ENCODE measurements around the gene PTCSC3. TPM values are rescaled to one million over a fixed set of nuclear protein-coding genes. Genes with fewer than 3 reads are reported as not detected.

PTCSC3 gene
- total RNA-seq, result not detected

DNA sequence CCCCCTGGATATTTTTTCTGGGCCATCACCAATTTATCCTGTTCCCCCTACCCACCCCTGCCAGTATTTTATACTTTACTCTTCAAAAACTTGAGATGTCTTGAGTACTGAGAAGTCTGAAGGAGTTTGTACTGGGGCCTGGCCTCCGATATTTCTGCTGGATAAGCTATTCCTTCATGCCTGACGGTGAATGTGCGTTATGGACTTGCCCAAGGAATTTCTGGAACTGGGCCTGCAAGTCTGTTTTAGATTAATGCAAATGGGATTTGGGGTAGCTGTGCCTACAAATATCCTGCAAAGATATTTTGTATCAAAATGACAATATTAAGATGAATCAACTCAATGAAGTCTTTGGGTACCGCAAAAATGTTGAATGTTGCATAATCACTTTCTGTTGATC is at the start of gene PTCSC3:
TSS of gene PTCSC3 (minus strand) at position 199 of the 400 bp plus-strand sequence.
- no peaks in the 10 kb centered on the region for H3K9me3 Mint-ChIP-seq
- H3K4me1 Mint-ChIP-seq (ENCODE audit: low read depth in 2 of 2), result no peaks in the 10 kb centered on the region
- ATAC-seq (no peak), DNase-seq (ENCODE audit: low spot score) (no peak)
- H3K27ac Mint-ChIP-seq, result no peak within 1 kb of the TSS
- H3K36me3 Mint-ChIP-seq, result no peaks in the 10 kb centered on the region
- peaks cover 0 to 2% of the 10 kb centered on the region in 2 donors for H3K27me3 Mint-ChIP-seq
- no peak within 1 kb of the TSS for H3K4me3 Mint-ChIP-seq

- no peaks in the 10 kb centered on the region for H3K4me1 Mint-ChIP-seq (ENCODE audit: low read depth in 2 of 2)
- H3K27ac Mint-ChIP-seq, result no peak overlapping the region
- DNase-seq (ENCODE audit: low spot score) (no peak), ATAC-seq (no peak)
- peaks cover 0 to 8% of the 10 kb centered on the region in 2 donors for H3K27me3 Mint-ChIP-seq
- H3K36me3 Mint-ChIP-seq, result no peaks in the 10 kb centered on the region
- H3K9me3 Mint-ChIP-seq, result no peaks in the 10 kb centered on the region
- H3K4me3 Mint-ChIP-seq, result no peak overlapping the region
Observed at GRCh38 chr14:36226164-36226563, 49.6 kb upstream of the PTCSC3 start.

GRCh38 chr14:36224176-36224575 is 47.7 kb upstream of the PTCSC3 start:
- DNase-seq (ENCODE audit: low spot score) (no peak), ATAC-seq (no peak)
- no peak overlapping the region for H3K27ac Mint-ChIP-seq
- H3K4me1 Mint-ChIP-seq (ENCODE audit: low read depth in 2 of 2), result no peaks in the 10 kb centered on the region
- no peaks in the 10 kb centered on the region for H3K9me3 Mint-ChIP-seq
- peaks cover 0 to 8% of the 10 kb centered on the region in 2 donors for H3K27me3 Mint-ChIP-seq
- H3K36me3 Mint-ChIP-seq, result no peaks in the 10 kb centered on the region
- no peak overlapping the region for H3K4me3 Mint-ChIP-seq

GRCh38 chr14:36223558-36223957 is 47.0 kb upstream of the PTCSC3 start:
- no peak overlapping the region for H3K4me3 Mint-ChIP-seq
- H3K27ac Mint-ChIP-seq, result no peak overlapping the region
- ATAC-seq (no peak), DNase-seq (ENCODE audit: low spot score) (no peak)
- H3K4me1 Mint-ChIP-seq (ENCODE audit: low read depth in 2 of 2), result no peaks in the 10 kb centered on the region
- no peaks in the 10 kb centered on the region for H3K36me3 Mint-ChIP-seq
- H3K9me3 Mint-ChIP-seq, result no peaks in the 10 kb centered on the region
- peaks cover 0 to 8% of the 10 kb centered on the region in 2 donors for H3K27me3 Mint-ChIP-seq

- no peaks in the 10 kb centered on the region for H3K4me1 Mint-ChIP-seq (ENCODE audit: low read depth in 2 of 2)
- H3K27ac Mint-ChIP-seq, result no peak overlapping the region
- DNase-seq (ENCODE audit: low spot score) (no peak), ATAC-seq (no peak)
- H3K36me3 Mint-ChIP-seq, result no peaks in the 10 kb centered on the region
- no peak overlapping the region for H3K4me3 Mint-ChIP-seq
- H3K27me3 Mint-ChIP-seq, result peaks cover 0 to 8% of the 10 kb centered on the region in 2 donors
- H3K9me3 Mint-ChIP-seq, result no peaks in the 10 kb centered on the region
Observed at GRCh38 chr14:36222952-36223468, 46.5 kb upstream of the PTCSC3 start.

GRCh38 chr14:36222337-36222736 is 45.8 kb upstream of the PTCSC3 start:
- peaks cover 0 to 10% of the 10 kb centered on the region in 2 donors for H3K27me3 Mint-ChIP-seq

GRCh38 chr14:36221112-36221511 is 44.6 kb upstream of the PTCSC3 start:
- no peaks in the 10 kb centered on the region for H3K4me1 Mint-ChIP-seq (ENCODE audit: low read depth in 2 of 2)
- ATAC-seq (no peak), DNase-seq (ENCODE audit: low spot score) (no peak)
- H3K27ac Mint-ChIP-seq, result no peak overlapping the region
- no peaks in the 10 kb centered on the region for H3K36me3 Mint-ChIP-seq
- H3K4me3 Mint-ChIP-seq, result no peak overlapping the region
- no peaks in the 10 kb centered on the region for H3K9me3 Mint-ChIP-seq
- H3K27me3 Mint-ChIP-seq, result peaks cover 1 to 14% of the 10 kb centered on the region in 2 donors

More at GRCh38 chr14:36222337-36222736, 45.8 kb upstream of the PTCSC3 start:
- Mint-ChIP-seq H3K9me3 (no peaks in the 10 kb centered on the region), H3K36me3 (no peaks in the 10 kb centered on the region), H3K4me3 (no peak overlapping the region), H3K27ac (no peak overlapping the region), H3K4me1 (ENCODE audit: low read depth in 2 of 2) (no peaks in the 10 kb centered on the region)
- ATAC-seq (no peak), DNase-seq (ENCODE audit: low spot score) (no peak)

GRCh38 chr14:36217732-36218131 is 41.2 kb upstream of the PTCSC3 start:
- ATAC-seq (no peak), DNase-seq (ENCODE audit: low spot score) (no peak)
- Mint-ChIP-seq H3K36me3 (no peaks in the 10 kb centered on the region), H3K27ac (no peak overlapping the region), H3K9me3 (no peaks in the 10 kb centered on the region), H3K4me3 (no peak overlapping the region), H3K27me3 (peaks cover 2 to 6% of the 10 kb centered on the region in 2 donors), H3K4me1 (ENCODE audit: low read depth in 2 of 2) (no peaks in the 10 kb centered on the region)

- Mint-ChIP-seq H3K27ac (no peak overlapping the region), H3K4me3 (no peak overlapping the region), H3K4me1 (ENCODE audit: low read depth in 2 of 2) (no peaks in the 10 kb centered on the region), H3K27me3 (peaks cover 2 to 6% of the 10 kb centered on the region in 2 donors), H3K36me3 (no peaks in the 10 kb centered on the region), H3K9me3 (no peaks in the 10 kb centered on the region)
- no peak for ATAC-seq
- no peak for DNase-seq (ENCODE audit: low spot score)
Observed at GRCh38 chr14:36217027-36217426, 40.5 kb upstream of the PTCSC3 start.

GRCh38 chr14:36215217-36215598 is 38.7 kb upstream of the PTCSC3 start:
- Mint-ChIP-seq H3K9me3 (no peaks in the 10 kb centered on the region), H3K27ac (no peak overlapping the region)
- no peak for ATAC-seq

GRCh38 chr14:36214476-36215216 is 38.1 kb upstream of the PTCSC3 start:
- H3K36me3 Mint-ChIP-seq, result no peaks in the 10 kb centered on the region
- H3K9me3 Mint-ChIP-seq, result no peaks in the 10 kb centered on the region
- no peak for ATAC-seq
- H3K4me1 Mint-ChIP-seq (ENCODE audit: low read depth in 2 of 2), result no peaks in the 10 kb centered on the region
- no peak overlapping the region for H3K4me3 Mint-ChIP-seq
- no peak for DNase-seq (ENCODE audit: low spot score)
- H3K27me3 Mint-ChIP-seq, result peaks cover 2 to 15% of the 10 kb centered on the region in 2 donors
- no peak overlapping the region for H3K27ac Mint-ChIP-seq

More at GRCh38 chr14:36215217-36215598, 38.7 kb upstream of the PTCSC3 start:
- H3K27me3 Mint-ChIP-seq, result peaks cover 2 to 9% of the 10 kb centered on the region in 2 donors
- H3K4me3 Mint-ChIP-seq, result no peak overlapping the region
- H3K36me3 Mint-ChIP-seq, result no peaks in the 10 kb centered on the region
- no peak for DNase-seq (ENCODE audit: low spot score)
- H3K4me1 Mint-ChIP-seq (ENCODE audit: low read depth in 2 of 2), result no peaks in the 10 kb centered on the region

DNA sequence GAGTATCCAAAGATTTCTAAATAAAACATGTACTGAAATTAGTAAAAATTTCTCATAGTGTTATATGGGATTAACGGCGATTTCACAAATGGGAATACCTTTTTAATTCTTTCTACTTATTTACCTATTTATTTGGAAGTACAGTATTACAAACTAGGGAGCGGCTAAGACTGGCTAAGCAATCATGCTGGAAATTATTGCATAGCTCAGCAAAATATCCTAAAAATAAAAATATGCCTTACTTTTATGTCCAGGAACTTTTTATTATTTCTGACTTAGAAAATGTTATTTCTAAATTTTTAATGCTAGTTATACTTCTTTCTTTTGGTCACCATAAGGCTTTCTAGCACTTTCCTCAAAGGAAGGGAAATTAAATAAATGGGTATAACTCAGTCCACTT is 36.5 kb upstream of the PTCSC3 start:
- Mint-ChIP-seq H3K4me1 (ENCODE audit: low read depth in 2 of 2) (no peaks in the 10 kb centered on the region), H3K27me3 (peaks cover 2 to 15% of the 10 kb centered on the region in 2 donors), H3K36me3 (no peaks in the 10 kb centered on the region), H3K27ac (no peak overlapping the region), H3K4me3 (no peak overlapping the region), H3K9me3 (no peaks in the 10 kb centered on the region)
- ATAC-seq, result no peak
- DNase-seq (ENCODE audit: low spot score), result no peak

DNA sequence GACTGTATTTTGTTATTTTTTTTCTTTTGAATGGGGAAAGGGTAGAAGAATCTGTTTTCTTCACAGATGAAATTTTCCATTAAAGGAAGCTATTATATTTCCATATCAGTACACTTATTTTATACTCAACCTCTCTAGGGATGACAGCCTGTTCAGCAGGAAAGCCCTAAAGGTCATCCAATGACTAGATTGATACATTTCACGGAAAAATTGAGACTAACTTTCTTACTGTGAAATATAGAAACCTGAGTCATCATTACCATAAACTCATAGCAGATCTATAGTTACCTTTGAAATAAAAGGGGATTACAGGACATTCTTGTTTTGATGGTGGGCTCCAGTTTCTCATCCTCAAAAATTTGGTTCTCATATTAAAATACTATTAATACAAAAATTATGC is 36.1 kb upstream of the PTCSC3 start:
- Mint-ChIP-seq H3K27me3 (peaks cover 2 to 15% of the 10 kb centered on the region in 2 donors), H3K4me1 (ENCODE audit: low read depth in 2 of 2) (no peaks in the 10 kb centered on the region), H3K27ac (no peak overlapping the region), H3K9me3 (no peaks in the 10 kb centered on the region), H3K36me3 (no peaks in the 10 kb centered on the region), H3K4me3 (no peak overlapping the region)
- no peak for DNase-seq (ENCODE audit: low spot score)
- no peak for ATAC-seq

- ATAC-seq (no peak), DNase-seq (ENCODE audit: low spot score) (no peak)
- Mint-ChIP-seq H3K36me3 (no peaks in the 10 kb centered on the region), H3K9me3 (no peaks in the 10 kb centered on the region), H3K4me3 (no peak overlapping the region), H3K27me3 (peaks cover 0 to 9% of the 10 kb centered on the region in 2 donors), H3K27ac (no peak overlapping the region), H3K4me1 (ENCODE audit: low read depth in 2 of 2) (no peaks in the 10 kb centered on the region)
Observed at GRCh38 chr14:36208690-36209278, 32.3 kb upstream of the PTCSC3 start.
